Measurements from ENCODE around the gene ALPL. TPM values are rescaled to one million over a fixed set of nuclear protein-coding genes. Genes with fewer than 3 reads are reported as not detected.

ALPL gene
- polyA plus RNA-seq, 3 donors from 2014 or later, result not detected

- Mint-ChIP-seq H3K4me1 (peaks cover 0 to 5% of the 10 kb centered on the region in 2 donors), H3K4me3 (no peak overlapping the region), H3K27me3 (ENCODE audit: low read depth in 3 of 3) (peaks cover 0 to 7% (median 1%) of the 10 kb centered on the region in 3 donors), H3K27ac (no peak overlapping the region), H3K36me3 (peaks cover 0 to 2% (median 0%) of the 10 kb centered on the region in 3 donors), H3K9me3 (peaks cover 0 to 2% (median 0%) of the 10 kb centered on the region in 6 donors)
- no peak for DNase-seq
These were observed 16.1 kb downstream of the ALPL start for GRCh38 chr1:21525340-21525717.

GRCh38 chr1:21526441-21526840, 17.2 kb downstream of the ALPL start:
- Mint-ChIP-seq H3K4me3 (no peak overlapping the region), H3K9me3 (peaks cover 0 to 2% (median 0%) of the 10 kb centered on the region in 6 donors), H3K27me3 (ENCODE audit: low read depth in 3 of 3) (peaks cover 1 to 7% (median 4%) of the 10 kb centered on the region in 3 donors), H3K27ac (no peak overlapping the region), H3K36me3 (peaks cover 0 to 2% (median 0%) of the 10 kb centered on the region in 3 donors), H3K4me1 (peaks cover 0 to 5% of the 10 kb centered on the region in 2 donors)
- DNase-seq, result no peak

GRCh38 chr1:21530368-21531016, 21.3 kb downstream of the ALPL start:
- Mint-ChIP-seq H3K4me3 (no peak overlapping the region), H3K36me3 (no peaks in the 10 kb centered on the region), H3K27me3 (ENCODE audit: low read depth in 3 of 3) (peaks cover 2 to 10% (median 8%) of the 10 kb centered on the region in 3 donors), H3K27ac (no peak overlapping the region), H3K9me3 (peaks cover 0 to 1% (median 0%) of the 10 kb centered on the region in 6 donors), H3K4me1 (peaks cover 0 to 5% of the 10 kb centered on the region in 2 donors)
- DNase-seq, result no peak

GRCh38 chr1:21531241-21531640, 22.0 kb downstream of the ALPL start:
- Mint-ChIP-seq H3K27me3 (ENCODE audit: low read depth in 3 of 3) (peaks cover 2 to 11% (median 8%) of the 10 kb centered on the region in 3 donors), H3K27ac (no peak overlapping the region), H3K4me1 (peaks cover 0 to 5% of the 10 kb centered on the region in 2 donors), H3K9me3 (peaks cover 0 to 1% (median 0%) of the 10 kb centered on the region in 6 donors), H3K4me3 (no peak overlapping the region), H3K36me3 (no peaks in the 10 kb centered on the region)
- DNase-seq, result no peak

- Mint-ChIP-seq H3K4me3 (no peak overlapping the region), H3K27ac (no peak overlapping the region), H3K4me1 (no peaks in the 10 kb centered on the region), H3K27me3 (ENCODE audit: low read depth in 3 of 3) (peaks cover 2 to 11% (median 8%) of the 10 kb centered on the region in 3 donors), H3K36me3 (no peaks in the 10 kb centered on the region), H3K9me3 (peaks cover 0 to 1% (median 0%) of the 10 kb centered on the region in 6 donors)
- no peak for DNase-seq
These were observed 23.3 kb downstream of the ALPL start for GRCh38 chr1:21532496-21532895.

GRCh38 chr1:21532992-21533534, 23.8 kb downstream of the ALPL start:
- H3K4me1 Mint-ChIP-seq, result no peaks in the 10 kb centered on the region
- no peak overlapping the region for H3K4me3 Mint-ChIP-seq
- peaks cover 0 to 1% (median 0%) of the 10 kb centered on the region in 6 donors for H3K9me3 Mint-ChIP-seq
- DNase-seq, result no peak
- peaks cover 5 to 11% (median 8%) of the 10 kb centered on the region in 3 donors for H3K27me3 Mint-ChIP-seq (ENCODE audit: low read depth in 3 of 3)
- no peak overlapping the region for H3K27ac Mint-ChIP-seq
- no peaks in the 10 kb centered on the region for H3K36me3 Mint-ChIP-seq

- DNase-seq, result no peak
- Mint-ChIP-seq H3K27me3 (ENCODE audit: low read depth in 3 of 3) (peaks cover 5 to 13% (median 12%) of the 10 kb centered on the region in 3 donors), H3K36me3 (no peaks in the 10 kb centered on the region), H3K4me1 (no peaks in the 10 kb centered on the region), H3K27ac (no peak overlapping the region), H3K9me3 (peaks cover 0 to 1% (median 0%) of the 10 kb centered on the region in 6 donors), H3K4me3 (no peak overlapping the region)
These were observed 24.9 kb downstream of the ALPL start for GRCh38 chr1:21534146-21534545.

- Mint-ChIP-seq H3K4me1 (no peaks in the 10 kb centered on the region), H3K36me3 (no peaks in the 10 kb centered on the region), H3K9me3 (peaks cover 0 to 1% (median 0%) of the 10 kb centered on the region in 6 donors), H3K27me3 (ENCODE audit: low read depth in 3 of 3) (peaks cover 5 to 14% (median 10%) of the 10 kb centered on the region in 3 donors), H3K27ac (no peak overlapping the region), H3K4me3 (no peak overlapping the region)
- DNase-seq, result no peak
These were observed 25.6 kb downstream of the ALPL start for GRCh38 chr1:21534674-21535378.

- Mint-ChIP-seq H3K4me3 (no peak overlapping the region), H3K27me3 (ENCODE audit: low read depth in 3 of 3) (peaks cover 5 to 9% (median 8%) of the 10 kb centered on the region in 3 donors), H3K36me3 (no peaks in the 10 kb centered on the region)
These were observed 27.0 kb downstream of the ALPL start for GRCh38 chr1:21536218-21536617.

GRCh38 chr1:21537511-21537931, 28.3 kb downstream of the ALPL start:
- no peaks in the 10 kb centered on the region for H3K36me3 Mint-ChIP-seq
- no peak overlapping the region for H3K4me3 Mint-ChIP-seq
- no peak overlapping the region for H3K27ac Mint-ChIP-seq
- no peak for DNase-seq
- H3K9me3 Mint-ChIP-seq, result peaks cover 0 to 1% (median 0%) of the 10 kb centered on the region in 6 donors
- H3K4me1 Mint-ChIP-seq, result no peaks in the 10 kb centered on the region
- H3K27me3 Mint-ChIP-seq (ENCODE audit: low read depth in 3 of 3), result peaks cover 4 to 6% (median 5%) of the 10 kb centered on the region in 3 donors

More at GRCh38 chr1:21536218-21536617, 27.0 kb downstream of the ALPL start:
- Mint-ChIP-seq H3K4me1 (no peaks in the 10 kb centered on the region), H3K9me3 (peaks cover 0 to 1% (median 0%) of the 10 kb centered on the region in 6 donors), H3K27ac (no peak overlapping the region)
- DNase-seq, result no peak

- Mint-ChIP-seq H3K4me3 (no peak overlapping the region), H3K27ac (no peak overlapping the region), H3K27me3 (ENCODE audit: low read depth in 3 of 3) (peaks cover 5 to 6% (median 5%) of the 10 kb centered on the region in 3 donors), H3K4me1 (no peaks in the 10 kb centered on the region), H3K9me3 (peaks cover 0 to 1% (median 0%) of the 10 kb centered on the region in 6 donors), H3K36me3 (no peaks in the 10 kb centered on the region)
- no peak for DNase-seq
These were observed 28.9 kb downstream of the ALPL start for GRCh38 chr1:21537932-21538630.

- Mint-ChIP-seq H3K36me3 (no peaks in the 10 kb centered on the region), H3K4me1 (no peaks in the 10 kb centered on the region), H3K4me3 (no peak overlapping the region), H3K9me3 (no peaks in the 10 kb centered on the region), H3K27me3 (ENCODE audit: low read depth in 3 of 3) (peaks cover 4 to 7% (median 5%) of the 10 kb centered on the region in 3 donors), H3K27ac (no peak overlapping the region)
- DNase-seq, result no peak
These were observed 30.7 kb downstream of the ALPL start for GRCh38 chr1:21539933-21540332.

GRCh38 chr1:21541329-21541728, 32.1 kb downstream of the ALPL start:
- Mint-ChIP-seq H3K27me3 (ENCODE audit: low read depth in 3 of 3) (peaks cover 2 to 10% (median 4%) of the 10 kb centered on the region in 3 donors), H3K9me3 (no peaks in the 10 kb centered on the region), H3K4me1 (no peaks in the 10 kb centered on the region), H3K36me3 (no peaks in the 10 kb centered on the region), H3K27ac (no peak overlapping the region), H3K4me3 (no peak overlapping the region)
- no peak for DNase-seq

Data from immature natural killer cell (primary cell).